HCT116 (cell line): ENCODE measurements around the gene WDR88. TPM values are rescaled to one million over a fixed set of nuclear protein-coding genes. Genes with fewer than 3 reads are reported as not detected.

Experiments
- ATAC-seq: fragments of 200-7000 bp; cut with Tn5 transposase; 2 replicates; pipeline ENCODE4 v1.9.1; 2020; ENCODE audit warnings: mild to moderate bottlenecking, moderate library complexity
- BruUV-seq: library from RNA; stranded (reverse); fragments of 400-500 nt; replicated peaks from 2 replicates; lab custom pipeline; 2021; lab: Mats Ljungman, UMichigan
- CTCF ChIA-PET: fragments of 300-600 bp; sonication (Branson Sonifier 250); formaldehyde crosslinking; loops from one replicate; lab custom pipeline; 2021; ENCODE audit warnings: antibody characterized with exemption; lab: Charles Lee
- POLR2A ChIA-PET: fragments of 300-600, 350-600 bp; sonication (Branson Sonifier 250); formaldehyde crosslinking; loops from one replicate; lab custom pipeline; 2021; ENCODE audit warnings: antibody characterized with exemption; lab: Charles Lee
- RAD21 ChIA-PET, 2 experiments: fragments of 300-600 bp; sonication (Branson Sonifier 250); formaldehyde crosslinking; loops; one replicate each; lab custom pipeline; 2023; ENCODE audit warnings: low total read pairs in 2 of 2; ENCODE audit not compliant: uncharacterized antibody in 2 of 2, unreplicated experiment in 2 of 2, low non-redundant PET in 1 of 2; lab: Charles Lee
- DNase-seq: peaks from one replicate; pipeline ENCODE4 v3.0.0-alpha.2; 2010; ENCODE audit warnings: low read depth, low spot score
- H2AFZ ChIP-seq: fragments of 200-600 bp; shearing (Covaris generic), sonication (generic); 2 replicates; pipeline ENCODE4 v1.6.1; 2017; ENCODE audit warnings: low read depth, mixed run types, mixed read lengths, antibody characterized with exemption, low read length; ENCODE audit not compliant: poor library complexity, severe bottlenecking
- H3K27ac ChIP-seq: 2 replicates; pipeline ENCODE4 v1.5.1; 2012; ENCODE audit warnings: low read depth, low read length
- H3K27me3 ChIP-seq: fragments of 200-600 bp; sonication (generic); 2 replicates; pipeline ENCODE4 v1.6.1; 2016; ENCODE audit warnings: mixed run types, low read length, mixed read lengths; ENCODE audit not compliant: insufficient read depth
- H3K36me3 ChIP-seq, 2 experiments: fragments of 200-500 bp in 1 of 2; fragments of 200-600 bp in 1 of 2; sonication (Bioruptor generic) in 1 of 2; sonication (generic) in 1 of 2; 2 replicates each; pipeline versions ENCODE4 v1.5.1 to v1.6.1; 2014 to 2016; ENCODE audit warnings: low read length in 2 of 2, inconsistent platforms in 1 of 2, mixed read lengths in 1 of 2, mixed run types in 1 of 2; ENCODE audit not compliant: insufficient read depth in 2 of 2, control insufficient read depth in 1 of 2
- H3K4me1 ChIP-seq, 2 experiments: fragments of 200-600 bp in 1 of 2; sonication (generic) in 1 of 2; 2 replicates each; pipeline versions ENCODE4 v1.5.1 to v1.6.1; 2012 to 2017; ENCODE audit warnings: low read length in 2 of 2, inconsistent platforms in 1 of 2, mild to moderate bottlenecking in 1 of 2, mixed read lengths in 1 of 2, mixed run types in 1 of 2, moderate library complexity in 1 of 2; ENCODE audit not compliant: insufficient read depth in 2 of 2, control insufficient read depth in 1 of 2
- H3K4me2 ChIP-seq: fragments of 200-600 bp; sonication (generic); 2 replicates; pipeline ENCODE4 v1.6.1; 2017; ENCODE audit warnings: mixed run types, low read length, mixed read lengths
- H3K4me3 ChIP-seq, 2 experiments: fragments of 200-600 bp in 1 of 2; sonication (generic) in 1 of 2; replicated peaks in 1 of 2; 2 replicates each; pipeline ENCODE4 v1.5.1; 2011 to 2016; ENCODE audit warnings: low read length in 2 of 2, control low read depth in 1 of 2, low read depth in 1 of 2, mild to moderate bottlenecking in 1 of 2, mixed read lengths in 1 of 2, mixed run types in 1 of 2
- H3K79me2 ChIP-seq: fragments of 200-600 bp; sonication (generic); 2 replicates; pipeline ENCODE4 v1.6.1; 2017; ENCODE audit warnings: mild to moderate bottlenecking, mixed run types, low read length, moderate library complexity, mixed read lengths; ENCODE audit not compliant: insufficient read depth
- H3K9ac ChIP-seq: fragments of 200-600 bp; sonication (generic); 2 replicates; pipeline ENCODE4 v1.6.1; 2016; ENCODE audit warnings: low read length, mixed read lengths
- H3K9me2 ChIP-seq: fragments of 200-600 bp; sonication (generic), shearing (Covaris generic); 2 replicates; pipeline ENCODE4 v1.6.1; 2017; ENCODE audit warnings: mixed run types, mild to moderate bottlenecking, moderate library complexity; ENCODE audit not compliant: insufficient read depth
- H3K9me3 ChIP-seq, 2 experiments: fragments of 200-500 bp in 1 of 2; fragments of 200-600 bp in 1 of 2; sonication (Bioruptor generic) in 1 of 2; sonication (generic) in 1 of 2; 2 replicates each; pipeline ENCODE4 v1.6.1; 2014 to 2017; ENCODE audit warnings: low read length in 2 of 2, mixed read lengths in 2 of 2, inconsistent platforms in 1 of 2, low read depth in 1 of 2, mild to moderate bottlenecking in 1 of 2, mixed run types in 1 of 2, moderate library complexity in 1 of 2; ENCODE audit not compliant: control insufficient read depth in 1 of 2, insufficient read depth in 1 of 2
- H4K20me1 ChIP-seq: fragments of 200-600 bp; sonication (generic), shearing (Covaris generic); 2 replicates; pipeline ENCODE4 v1.6.1; 2017; ENCODE audit warnings: mixed run types, mild to moderate bottlenecking, moderate library complexity; ENCODE audit not compliant: insufficient read depth
- EZH2 ChIP-seq: fragments of 200-600 bp; sonication (generic); IDR thresholded peaks from 2 replicates; pipeline ENCODE4 v1.6.1; 2017; ENCODE audit warnings: antibody characterized with exemption, mixed run types
- EZH2phosphoT487 ChIP-seq: fragments of 200-600 bp; IDR thresholded peaks from 2 replicates; pipeline ENCODE4 v1.6.1; 2018; ENCODE audit warnings: antibody characterized with exemption, borderline replicate concordance
- FOSL1 ChIP-seq: IDR thresholded peaks from 2 replicates; pipeline ENCODE4 v1.6.1; 2012; ENCODE audit warnings: low read depth
- JUND ChIP-seq: IDR thresholded peaks from 2 replicates; pipeline ENCODE4 v1.6.1; 2012
- POLR2A ChIP-seq: IDR thresholded peaks from 2 replicates; pipeline ENCODE4 v1.7.0; 2011; ENCODE audit warnings: borderline replicate concordance; ENCODE audit not compliant: insufficient read depth, insufficient read length; ENCODE audit errors: extremely low read depth
- SP1 ChIP-seq: IDR thresholded peaks from 2 replicates; pipeline ENCODE4 v1.6.1; 2012; ENCODE audit warnings: low read depth
- ZBTB33 ChIP-seq: IDR thresholded peaks from 2 replicates; pipeline ENCODE4 v1.6.1; 2011; ENCODE audit warnings: mild to moderate bottlenecking, low read length, moderate library complexity; ENCODE audit not compliant: insufficient replicate concordance; ENCODE audit errors: extremely low read depth
- ZFX ChIP-seq: fragments of 450-650 bp; IDR thresholded peaks from 2 replicates; pipeline ENCODE4 v1.6.1; 2017
- intact Hi-C: fragments of 100-400 bp; cut with micrococcal nuclease; formaldehyde crosslinking; loops from 2 replicates; pipeline ENCODE4 v1.10.0; 2022
- total RNA-seq: library from RNA; stranded (reverse); gene quantifications from one replicate; pipeline ENCODE4 v1.2.1, GENCODE V29; 2021; ENCODE audit not compliant: unreplicated experiment

Gene WDR88
- total RNA-seq, 1 experiment from 2014 or later: not detected

- Histone ChIP-seq H4K20me1 (no peaks in the 10 kb centered on the region), H3K36me3 (peaks cover 0 to 6% of the 10 kb centered on the region in 2 experiments; a peak in 2 of 4 replicates), H3K4me2 (no peak overlapping the region), H3K9me3 (no peaks in the 10 kb centered on the region), H3K79me2 (no peaks in the 10 kb centered on the region), H3K9me2 (no peaks in the 10 kb centered on the region), H3K27me3 (no peaks in the 10 kb centered on the region), H3K4me3 (no peak overlapping the region), H3K4me1 (no peaks in the 10 kb centered on the region), H2AFZ (no peak overlapping the region), H3K9ac (no peak overlapping the region), H3K27ac (no peak overlapping the region)
- intact Hi-C loops: no loop called here
- CTCF ChIA-PET: no interaction called here
- no TSS peak for BruUV-seq
- RAD21 ChIA-PET: no interaction called here
- DNase-seq (no peak), ATAC-seq (no peak)
- no peak for TF ChIP-seq SP1
- POLR2A ChIA-PET: no interaction called here
Observed at GRCh38 chr19:33207040-33207620, 75.2 kb downstream of the WDR88 start.

DNA sequence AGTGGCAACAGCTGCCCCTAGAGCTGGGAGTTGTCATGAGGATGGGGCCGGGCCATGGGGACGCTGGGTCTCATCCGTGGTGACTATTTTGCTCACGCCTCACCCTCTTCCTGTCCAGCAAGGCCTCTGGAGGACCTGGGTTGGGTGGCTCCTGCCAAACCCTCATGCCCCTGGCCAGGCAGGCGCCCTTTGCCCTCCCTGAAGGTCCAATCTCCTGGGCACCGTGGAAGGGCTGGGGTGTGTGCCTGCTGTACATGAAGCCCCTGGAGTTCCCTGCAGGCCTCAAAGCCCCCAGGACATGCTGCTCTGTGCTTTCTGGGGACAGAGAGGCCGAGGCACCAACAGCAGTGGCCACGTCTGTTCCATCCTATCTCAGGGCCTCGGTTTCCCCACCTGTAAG, 76.0 kb downstream of the WDR88 start:
- H3K9me2 ChIP-seq: no peaks in the 10 kb centered on the region
- no peaks in the 10 kb centered on the region for H3K9me3 ChIP-seq
- no TSS peak for BruUV-seq
- H3K27me3 ChIP-seq: no peaks in the 10 kb centered on the region
- peaks cover 0 to 4% of the 10 kb centered on the region in 2 experiments; a peak in 2 of 4 replicates for H3K36me3 ChIP-seq
- H2AFZ ChIP-seq: no peak overlapping the region
- TF ChIP-seq POLR2A: no peak
- no peak for TF ChIP-seq ZBTB33
- TF ChIP-seq SP1: no peak
- TF ChIP-seq FOSL1: no peak
- TF ChIP-seq EZH2: no peak
- TF ChIP-seq JUND: no peak
- no peak for TF ChIP-seq EZH2phosphoT487
- TF ChIP-seq ZFX: no peak
- H3K4me1 ChIP-seq: no peaks in the 10 kb centered on the region
- RAD21 ChIA-PET: no interaction called here
- CTCF ChIA-PET: no interaction called here
- intact Hi-C loops: no loop called here
- no peaks in the 10 kb centered on the region for H3K79me2 ChIP-seq
- no peak overlapping the region for H3K9ac ChIP-seq
- no peaks in the 10 kb centered on the region for H4K20me1 ChIP-seq
- ATAC-seq: no peak
- DNase-seq: no peak
- H3K27ac ChIP-seq: no peak overlapping the region
- H3K4me3 ChIP-seq: no peak overlapping the region
- H3K4me2 ChIP-seq: no peak overlapping the region
- POLR2A ChIA-PET: no interaction called here
